HepG2 (cell line): ENCODE results near the gene SEMA3F. TPM values are rescaled to one million over a fixed set of nuclear protein-coding genes. Genes with fewer than 3 reads are reported as not detected.

Source experiments
- ATF7-NPFF ChIP-seq: sonication (generic); formaldehyde crosslinking; IDR thresholded peaks from 2 replicates; pipeline ENCODE4 v1.8.1; 2023; ENCODE audit warnings: mild to moderate bottlenecking, low read depth, missing genetic modification reagents, moderate library complexity
- DRAP1 ChIP-seq: IDR thresholded peaks from 2 replicates; pipeline ENCODE4 v1.6.1; 2016; ENCODE audit warnings: missing genetic modification reagents, missing compliant biosample characterization
- ETV5 ChIP-seq: IDR thresholded peaks from 2 replicates; pipeline ENCODE4 v1.6.1; 2018; ENCODE audit warnings: missing biosample characterization, missing genetic modification reagents, inconsistent platforms, borderline replicate concordance
- GPN1 ChIP-seq: sonication (generic); formaldehyde crosslinking; IDR thresholded peaks from 2 replicates; pipeline ENCODE4 v1.5.1; 2020; ENCODE audit warnings: missing genetic modification reagents, borderline replicate concordance
- GTF2F1 ChIP-seq: fragments of 150-350 bp; IDR thresholded peaks from 2 replicates; pipeline ENCODE4 v1.6.1; 2014; ENCODE audit warnings: low read length
- HNF4G ChIP-seq, 2 experiments: sonication (generic) in 1 of 2; formaldehyde crosslinking in 1 of 2; IDR thresholded peaks; 2 replicates each; pipeline versions ENCODE4 v1.4.0 to v1.6.1; 2011 to 2020; ENCODE audit warnings: borderline replicate concordance in 2 of 2, low read depth in 2 of 2, mild to moderate bottlenecking in 2 of 2, low read length in 1 of 2, missing genetic modification reagents in 1 of 2, moderate library complexity in 1 of 2
- HNRNPK ChIP-seq: fragments of 200-400 bp; formaldehyde crosslinking; IDR thresholded peaks from 2 replicates; pipeline ENCODE4 v1.6.1; 2018; ENCODE audit warnings: low read length, low read depth, moderate library complexity, mild to moderate bottlenecking; ENCODE audit not compliant: poor library complexity, severe bottlenecking
- NCOA5 ChIP-seq: sonication (generic); formaldehyde crosslinking; IDR thresholded peaks from 2 replicates; pipeline ENCODE4 v1.4.0; 2020; ENCODE audit warnings: missing genetic modification reagents
- PAWR ChIP-seq: sonication (generic); formaldehyde crosslinking; IDR thresholded peaks from 2 replicates; pipeline ENCODE4 v1.4.0; 2020; ENCODE audit warnings: missing genetic modification reagents, mild to moderate bottlenecking, borderline replicate concordance
- POGZ ChIP-seq: sonication (generic); formaldehyde crosslinking; IDR thresholded peaks from 2 replicates; pipeline ENCODE4 v1.4.0; 2020; ENCODE audit warnings: mild to moderate bottlenecking, missing genetic modification reagents
- SATB2 ChIP-seq: sonication (generic); formaldehyde crosslinking; IDR thresholded peaks from 2 replicates; pipeline ENCODE4 v1.5.0; 2020; ENCODE audit warnings: missing genetic modification reagents
- SP2 ChIP-seq: sonication (generic); formaldehyde crosslinking; IDR thresholded peaks from 2 replicates; pipeline ENCODE4 v1.5.1; 2020; ENCODE audit warnings: mild to moderate bottlenecking, missing genetic modification reagents
- SUZ12 ChIP-seq: fragments of 150-350 bp; IDR thresholded peaks from 2 replicates; pipeline ENCODE4 v1.6.1; 2014; ENCODE audit warnings: low read depth, low read length
- ZNF260 ChIP-seq: sonication (generic); formaldehyde crosslinking; IDR thresholded peaks from 2 replicates; pipeline ENCODE4 v1.4.0; 2020; ENCODE audit warnings: missing genetic modification reagents, low read depth, mild to moderate bottlenecking, borderline replicate concordance
- polyA plus RNA-seq, 8 experiments: library from polyadenylated mRNA; depleted of rRNA in 3 of 8; stranded (reverse) in 7 of 8; unstranded in 1 of 8; fragments of >200 nt; fragmentation: Illumina TruSeq in 4 of 8; extraction: Trizol in 4 of 8; gene quantifications; 2 replicates each; pipeline versions ENCODE4 v1.2.1 to v1.2.3, GENCODE V29; 2011 to 2016; ENCODE audit warnings: low read depth in 4 of 8, missing spikeins in 1 of 8, mixed read lengths in 1 of 8; ENCODE audit not compliant: insufficient read depth in 1 of 8
- total RNA-seq, 5 experiments: library from RNA; depleted of rRNA; stranded (reverse); fragments of >200 nt; fragmentation: Illumina TruSeq; extraction: Trizol; gene quantifications; 2 replicates each; pipeline ENCODE4 v1.2.3, GENCODE V29; 2016; ENCODE audit warnings: low read depth in 1 of 5
- TF ChIP-seq, protein P1 (sequence below): sonication (generic); formaldehyde crosslinking; IDR thresholded peaks from 2 replicates; pipeline ENCODE4 v1.9.0; 2022; ENCODE audit warnings: missing genetic modification reagents, mild to moderate bottlenecking, borderline replicate concordance
- TF ChIP-seq, protein P2 (sequence below): sonication (generic); formaldehyde crosslinking; IDR thresholded peaks from 2 replicates; pipeline ENCODE4 v1.5.1; 2020; ENCODE audit warnings: mild to moderate bottlenecking, missing genetic modification reagents, borderline replicate concordance
- TF ChIP-seq, protein P3 (sequence below): sonication (generic); formaldehyde crosslinking; IDR thresholded peaks from 2 replicates; pipeline ENCODE4 v1.5.0; 2020; ENCODE audit warnings: missing genetic modification reagents
- TF ChIP-seq, protein P4 (sequence below): sonication (generic); formaldehyde crosslinking; IDR thresholded peaks from 2 replicates; pipeline ENCODE4 v1.4.0; 2020; ENCODE audit warnings: mild to moderate bottlenecking, missing genetic modification reagents

SEMA3F gene
- total and polyA plus RNA-seq, 2 of the 13 experiments (the other 11 are each of a cell fraction or from before 2014, with no cell fraction given), result 7.6 to 17.2 TPM

DNA sequence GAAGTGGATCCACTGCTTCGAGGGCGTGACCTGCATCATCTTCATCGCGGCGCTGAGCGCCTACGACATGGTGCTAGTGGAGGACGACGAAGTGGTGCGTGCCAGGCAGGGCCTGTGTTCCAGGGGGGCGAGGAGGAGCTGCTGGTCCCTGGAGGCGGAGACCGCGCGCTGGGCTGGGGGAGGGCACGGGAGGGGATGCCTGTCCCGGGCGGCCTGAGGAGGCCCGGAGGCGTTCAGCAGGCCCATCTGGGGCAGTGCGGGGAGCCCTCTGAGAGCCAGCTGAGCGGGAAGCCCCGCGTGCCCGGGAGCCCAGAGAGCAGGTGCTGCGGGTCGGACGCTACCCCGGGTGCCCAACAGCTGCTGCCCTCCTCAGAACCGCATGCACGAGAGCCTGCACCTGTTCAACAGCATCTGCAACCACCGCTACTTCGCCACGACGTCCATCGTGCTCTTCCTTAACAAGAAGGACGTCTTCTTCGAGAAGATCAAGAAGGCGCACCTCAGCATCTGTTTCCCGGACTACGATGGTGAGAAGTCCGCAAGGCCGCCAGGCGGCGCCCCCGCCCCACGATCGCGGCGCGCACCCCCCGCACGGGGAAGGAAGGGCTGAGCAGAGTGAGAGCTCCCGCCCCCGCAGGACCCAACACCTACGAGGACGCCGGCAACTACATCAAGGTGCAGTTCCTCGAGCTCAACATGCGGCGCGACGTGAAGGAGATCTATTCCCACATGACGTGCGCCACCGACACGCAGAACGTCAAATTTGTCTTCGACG, 39.2 kb downstream of the SEMA3F start (continued):
- TF ChIP-seq, protein P1, sequence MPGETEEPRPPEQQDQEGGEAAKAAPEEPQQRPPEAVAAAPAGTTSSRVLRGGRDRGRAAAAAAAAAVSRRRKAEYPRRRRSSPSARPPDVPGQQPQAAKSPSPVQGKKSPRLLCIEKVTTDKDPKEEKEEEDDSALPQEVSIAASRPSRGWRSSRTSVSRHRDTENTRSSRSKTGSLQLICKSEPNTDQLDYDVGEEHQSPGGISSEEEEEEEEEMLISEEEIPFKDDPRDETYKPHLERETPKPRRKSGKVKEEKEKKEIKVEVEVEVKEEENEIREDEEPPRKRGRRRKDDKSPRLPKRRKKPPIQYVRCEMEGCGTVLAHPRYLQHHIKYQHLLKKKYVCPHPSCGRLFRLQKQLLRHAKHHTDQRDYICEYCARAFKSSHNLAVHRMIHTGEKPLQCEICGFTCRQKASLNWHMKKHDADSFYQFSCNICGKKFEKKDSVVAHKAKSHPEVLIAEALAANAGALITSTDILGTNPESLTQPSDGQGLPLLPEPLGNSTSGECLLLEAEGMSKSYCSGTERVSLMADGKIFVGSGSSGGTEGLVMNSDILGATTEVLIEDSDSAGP (CRISPR knock-in tag), result peak; percentile 51; the same call in 1 of the 2 replicates
- TF ChIP-seq HNRNPK, result no peak
- TF ChIP-seq, protein P2, sequence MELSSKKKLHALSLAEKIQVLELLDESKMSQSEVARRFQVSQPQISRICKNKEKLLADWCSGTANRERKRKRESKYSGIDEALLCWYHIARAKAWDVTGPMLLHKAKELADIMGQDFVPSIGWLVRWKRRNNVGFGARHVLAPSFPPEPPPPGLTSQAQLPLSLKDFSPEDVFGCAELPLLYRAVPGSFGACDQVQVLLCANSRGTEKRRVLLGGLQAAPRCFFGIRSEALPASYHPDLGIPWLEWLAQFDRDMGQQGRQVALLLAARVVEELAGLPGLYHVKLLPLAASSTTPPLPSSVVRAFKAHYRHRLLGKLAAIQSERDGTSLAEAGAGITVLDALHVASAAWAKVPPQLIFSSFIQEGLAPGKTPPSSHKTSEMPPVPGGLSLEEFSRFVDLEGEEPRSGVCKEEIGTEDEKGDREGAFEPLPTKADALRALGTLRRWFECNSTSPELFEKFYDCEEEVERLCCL (CRISPR knock-in tag), result no peak
- TF ChIP-seq SATB2 (CRISPR knock-in tag), result no peak
- TF ChIP-seq, protein P3, sequence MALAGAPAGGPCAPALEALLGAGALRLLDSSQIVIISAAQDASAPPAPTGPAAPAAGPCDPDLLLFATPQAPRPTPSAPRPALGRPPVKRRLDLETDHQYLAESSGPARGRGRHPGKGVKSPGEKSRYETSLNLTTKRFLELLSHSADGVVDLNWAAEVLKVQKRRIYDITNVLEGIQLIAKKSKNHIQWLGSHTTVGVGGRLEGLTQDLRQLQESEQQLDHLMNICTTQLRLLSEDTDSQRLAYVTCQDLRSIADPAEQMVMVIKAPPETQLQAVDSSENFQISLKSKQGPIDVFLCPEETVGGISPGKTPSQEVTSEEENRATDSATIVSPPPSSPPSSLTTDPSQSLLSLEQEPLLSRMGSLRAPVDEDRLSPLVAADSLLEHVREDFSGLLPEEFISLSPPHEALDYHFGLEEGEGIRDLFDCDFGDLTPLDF (CRISPR knock-in tag), result no peak
- no peak for TF ChIP-seq ZNF260
- TF ChIP-seq HNF4G (IDR thresholded peaks at IDR 0.05; ENCODE audit: borderline replicate concordance, low read depth, low read length), result no peak
- 0 out of 2 replicates have a peak, but pooled peaks have one; percentile 53 for TF ChIP-seq HNF4G (CRISPR knock-in tag; IDR thresholded peaks at IDR 0.05; ENCODE audit: borderline replicate concordance, low read depth)
- no peak for TF ChIP-seq GTF2F1
- 0 out of 2 replicates have a peak, but pooled peaks have one; percentile 45 for TF ChIP-seq ATF7-NPFF (CRISPR knock-in tag)
- TF ChIP-seq, protein P4, sequence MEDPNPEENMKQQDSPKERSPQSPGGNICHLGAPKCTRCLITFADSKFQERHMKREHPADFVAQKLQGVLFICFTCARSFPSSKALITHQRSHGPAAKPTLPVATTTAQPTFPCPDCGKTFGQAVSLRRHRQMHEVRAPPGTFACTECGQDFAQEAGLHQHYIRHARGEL, result no peak
- no peak for TF ChIP-seq GPN1 (CRISPR knock-in tag)
- no peak for TF ChIP-seq NCOA5 (CRISPR knock-in tag)
- TF ChIP-seq SP2 (CRISPR knock-in tag), result no peak
- TF ChIP-seq POGZ, result no peak
- TF ChIP-seq PAWR, result peak; percentile 40; the same call in 1 of the 2 replicates
- TF ChIP-seq SUZ12, result no peak
- TF ChIP-seq DRAP1 (CRISPR knock-in tag), result no peak
- peak; percentile 22; the same call in 1 of the 2 replicates for TF ChIP-seq ETV5 (CRISPR knock-in tag)
